Muscle layer of duodenum (tissue), 2 donors: ENCODE results near the gene ADCY7.
"Not testable (repeated sequence)": the region's sequence is repeated elsewhere in the genome, so short reads cannot be mapped to it uniquely, and the experiment has no call there.

Experiments used
- H3K27ac ChIP-seq: one replicate; pipeline ENCODE4 v1.7.0; 2013; ENCODE audit warnings: mild to moderate bottlenecking, low read length
- H3K27me3 ChIP-seq: one replicate; pipeline ENCODE4 v1.7.0; 2013; ENCODE audit warnings: low read depth, mild to moderate bottlenecking, control low read depth, low read length
- H3K36me3 ChIP-seq, 2 donors: one replicate each; pipeline ENCODE4 v1.7.0; 2013; ENCODE audit warnings: low read length in 2 of 2, control low read depth in 1 of 2, mild to moderate bottlenecking in 1 of 2; ENCODE audit not compliant: insufficient read depth in 2 of 2, control insufficient read depth in 1 of 2
- H3K4me1 ChIP-seq, 2 donors: one replicate each; pipeline ENCODE4 v1.7.0; 2013; ENCODE audit warnings: low read length in 2 of 2, mild to moderate bottlenecking in 2 of 2, control low read depth in 1 of 2, moderate library complexity in 1 of 2; ENCODE audit not compliant: insufficient read depth in 2 of 2, control insufficient read depth in 1 of 2
- H3K4me3 ChIP-seq, 2 donors: one replicate each; pipeline ENCODE4 v1.7.0; 2013; ENCODE audit warnings: low read length in 2 of 2, low read depth in 1 of 2, mild to moderate bottlenecking in 1 of 2
- H3K9me3 ChIP-seq, 2 donors: one replicate each; pipeline ENCODE4 v1.7.0; 2013; ENCODE audit warnings: low read length in 2 of 2, control low read depth in 1 of 2, mild to moderate bottlenecking in 1 of 2; ENCODE audit not compliant: control insufficient read depth in 1 of 2
- donor health status: healthy.

Gene ADCY7

GRCh38 chr16:50338371-50339231 lies 72.2 kb downstream of the ADCY7 start:
- H3K9me3 ChIP-seq, result no peaks in the 10 kb centered on the region
- peaks cover 15 to 26% of the 10 kb centered on the region in 2 donors for H3K36me3 ChIP-seq
- H3K4me1 ChIP-seq, result peaks cover 0 to 14% of the 10 kb centered on the region in 2 donors
- H3K27ac ChIP-seq, result no peak overlapping the region
- H3K4me3 ChIP-seq, result no peak overlapping the region
- H3K27me3 ChIP-seq, result no peaks in the 10 kb centered on the region

DNA sequence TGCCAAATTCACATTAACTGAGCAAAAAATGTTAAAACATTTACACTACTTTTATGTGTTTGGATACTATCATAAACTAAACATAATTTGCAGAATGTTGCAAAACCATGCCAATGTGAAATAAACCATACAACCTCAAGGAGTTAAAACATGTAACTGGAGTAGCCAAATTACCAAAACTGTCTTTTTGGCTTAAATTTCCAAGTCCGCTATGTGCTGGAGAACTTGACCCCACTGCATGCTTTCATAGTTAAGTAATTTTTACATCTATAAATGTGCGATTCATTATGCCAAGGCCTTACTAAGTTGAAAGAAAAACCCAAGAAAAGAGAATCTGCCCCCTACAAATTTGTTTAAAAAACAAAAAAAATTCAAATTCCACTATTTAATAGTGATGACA lies 74.2 kb downstream of the ADCY7 start:
- H3K4me3 ChIP-seq, result no peak overlapping the region
- no peak overlapping the region for H3K27ac ChIP-seq
- H3K27me3 ChIP-seq, result no peaks in the 10 kb centered on the region
- H3K36me3 ChIP-seq, result peaks cover 11 to 17% of the 10 kb centered on the region in 2 donors
- no peaks in the 10 kb centered on the region for H3K9me3 ChIP-seq
- H3K4me1 ChIP-seq, result peaks cover 0 to 7% of the 10 kb centered on the region in 2 donors

DNA sequence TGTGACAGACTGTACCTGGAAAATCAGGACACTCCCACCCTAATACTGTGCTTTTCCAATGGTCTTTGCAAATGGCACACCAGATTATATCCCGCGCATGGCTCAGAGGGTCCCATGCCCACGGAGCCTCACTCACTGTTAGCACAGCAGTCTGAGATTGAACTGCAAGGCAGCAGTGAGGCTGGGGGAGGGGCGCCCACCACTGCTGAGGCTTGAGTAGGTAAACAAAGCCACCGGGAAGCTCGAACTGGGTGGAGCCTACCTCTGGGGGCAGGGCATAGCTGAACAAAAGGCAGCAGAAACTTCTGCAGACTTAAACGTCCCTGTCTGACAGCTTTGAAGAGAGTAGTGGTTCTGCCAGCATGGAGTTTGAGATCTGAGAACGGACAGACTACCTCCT lies 77.2 kb downstream of the ADCY7 start:
- H3K9me3 ChIP-seq, H3K4me1 ChIP-seq, H3K27ac ChIP-seq, H3K27me3 ChIP-seq, H3K4me3 ChIP-seq: not testable (repeated sequence)
- H3K36me3 ChIP-seq, result peaks cover 9 to 16% of the 10 kb centered on the region in 2 donors

- not testable (repeated sequence) for H3K9me3 ChIP-seq, H3K4me3 ChIP-seq, H3K4me1 ChIP-seq, H3K27ac ChIP-seq, H3K27me3 ChIP-seq
- H3K36me3 ChIP-seq, result peaks cover 6 to 17% of the 10 kb centered on the region in 2 donors
Observed at GRCh38 chr16:50345210-50345609, 78.9 kb downstream of the ADCY7 start.

DNA sequence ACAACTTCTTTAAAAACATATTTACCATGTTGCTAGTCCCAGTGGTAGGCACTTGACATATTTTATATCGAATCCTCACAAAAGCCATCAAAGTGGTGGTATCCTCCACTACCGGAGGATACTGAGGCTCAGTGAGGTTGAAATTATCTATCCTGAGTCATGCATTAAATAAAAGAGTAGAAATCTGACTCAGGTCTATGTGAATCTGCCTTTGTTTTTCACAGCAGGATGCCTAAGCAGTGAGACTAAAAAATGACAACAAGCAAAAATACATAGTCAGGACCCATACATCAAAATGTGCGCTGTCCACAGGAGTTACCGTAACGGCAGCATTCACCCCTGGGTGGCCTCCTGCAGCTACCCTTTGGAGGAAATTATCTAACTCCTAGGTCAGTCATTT lies 84.8 kb downstream of the ADCY7 start:
- no peak overlapping the region for H3K4me3 ChIP-seq
- H3K27ac ChIP-seq, result no peak overlapping the region
- peaks cover 0 to 5% of the 10 kb centered on the region in 2 donors for H3K4me1 ChIP-seq
- peaks cover 23 to 33% of the 10 kb centered on the region in 2 donors for H3K36me3 ChIP-seq
- no peaks in the 10 kb centered on the region for H3K27me3 ChIP-seq
- H3K9me3 ChIP-seq, result no peaks in the 10 kb centered on the region

DNA sequence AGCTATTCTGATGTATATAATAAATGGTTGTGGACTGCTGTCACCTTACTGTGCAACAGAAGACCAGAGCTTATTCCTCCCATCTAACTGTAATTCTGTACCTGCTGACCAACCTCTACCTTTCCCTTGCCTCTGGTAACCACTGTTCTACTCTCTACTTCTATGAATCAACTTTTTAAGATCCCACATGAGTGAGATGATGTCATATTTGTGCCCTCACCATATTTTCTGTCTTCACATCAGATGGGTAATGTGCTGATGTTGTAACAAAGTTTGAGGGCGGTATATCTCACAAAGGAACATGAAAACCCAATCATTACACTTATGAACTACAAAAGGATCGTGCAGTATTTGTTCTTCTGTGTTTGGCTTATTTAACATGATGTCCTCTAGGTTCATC lies 85.6 kb downstream of the ADCY7 start:
- Histone ChIP-seq H3K36me3 (peaks cover 23 to 33% of the 10 kb centered on the region in 2 donors), H3K4me3 (no peak overlapping the region), H3K9me3 (no peaks in the 10 kb centered on the region), H3K27ac (no peak overlapping the region), H3K27me3 (no peaks in the 10 kb centered on the region), H3K4me1 (peaks cover 0 to 5% of the 10 kb centered on the region in 2 donors)

- no peaks in the 10 kb centered on the region for H3K27me3 ChIP-seq
- H3K4me3 ChIP-seq, result no peak overlapping the region
- no peaks in the 10 kb centered on the region for H3K9me3 ChIP-seq
- peaks cover 0 to 5% of the 10 kb centered on the region in 2 donors for H3K4me1 ChIP-seq
- peaks cover 23 to 36% of the 10 kb centered on the region in 2 donors for H3K36me3 ChIP-seq
- no peak overlapping the region for H3K27ac ChIP-seq
Observed at GRCh38 chr16:50354082-50354481, 87.7 kb downstream of the ADCY7 start.

- no peaks in the 10 kb centered on the region for H3K27me3 ChIP-seq
- no peak overlapping the region for H3K4me3 ChIP-seq
- no peaks in the 10 kb centered on the region for H3K9me3 ChIP-seq
- peaks cover 18 to 30% of the 10 kb centered on the region in 2 donors for H3K36me3 ChIP-seq
- H3K27ac ChIP-seq, result no peak overlapping the region
- peaks cover 0 to 10% of the 10 kb centered on the region in 2 donors for H3K4me1 ChIP-seq
Observed at GRCh38 chr16:50354629-50355456, 88.5 kb downstream of the ADCY7 start.

- Histone ChIP-seq H3K36me3 (peaks cover 20 to 24% of the 10 kb centered on the region in 2 donors), H3K27ac (no peak overlapping the region), H3K4me1 (peaks cover 8 to 28% of the 10 kb centered on the region in 2 donors)
Observed at GRCh38 chr16:50359626-50360025, 93.3 kb downstream of the ADCY7 start.

GRCh38 chr16:50360033-50360778 lies 93.9 kb downstream of the ADCY7 start:
- no peak overlapping the region for H3K4me3 ChIP-seq
- H3K4me1 ChIP-seq, result peaks cover 8 to 32% of the 10 kb centered on the region in 2 donors
- H3K9me3 ChIP-seq, result no peaks in the 10 kb centered on the region
- H3K27me3 ChIP-seq, result no peaks in the 10 kb centered on the region
- peaks cover 20 to 24% of the 10 kb centered on the region in 2 donors for H3K36me3 ChIP-seq
- H3K27ac ChIP-seq, result peak overlapping the region; percentile 52

More at GRCh38 chr16:50359626-50360025, 93.3 kb downstream of the ADCY7 start:
- Histone ChIP-seq H3K9me3 (no peaks in the 10 kb centered on the region), H3K4me3 (no peak overlapping the region), H3K27me3 (no peaks in the 10 kb centered on the region)

- Histone ChIP-seq H3K27ac (peak overlapping the region; percentile 52), H3K27me3 (no peaks in the 10 kb centered on the region), H3K9me3 (no peaks in the 10 kb centered on the region), H3K36me3 (peaks cover 20 to 24% of the 10 kb centered on the region in 2 donors), H3K4me3 (no peak overlapping the region), H3K4me1 (peaks cover 8 to 37% of the 10 kb centered on the region in 2 donors)
Observed at GRCh38 chr16:50360779-50361178, 94.4 kb downstream of the ADCY7 start.
